IMR-90 (cell line): ENCODE data around the gene ERMN. TPM values are rescaled to one million over a fixed set of nuclear protein-coding genes. Genes with fewer than 3 reads are reported as not detected.

ENCODE experiments used
- ATAC-seq: fragments of 200-7000 bp; cut with Tn5 transposase; 2 replicates; pipeline ENCODE4 v1.9.1; 2020; ENCODE audit warnings: low read depth, mild to moderate bottlenecking, moderate library complexity
- BruUV-seq: library from RNA; stranded (reverse); fragments of 400-500 nt; replicated peaks from 2 replicates; lab custom pipeline; 2021; lab: Mats Ljungman, UMichigan
- CTCF ChIA-PET: fragments of 300-600 bp; formaldehyde crosslinking; extraction: SDS; loops from one replicate; lab custom pipeline; 2021; ENCODE audit warnings: antibody characterized with exemption; lab: Yijun Ruan, JAX
- POLR2A ChIA-PET: fragments of 300-600 bp; sonication (Branson Sonifier 250); formaldehyde crosslinking; loops from one replicate; lab custom pipeline; 2022; ENCODE audit warnings: antibody characterized with exemption; ENCODE audit not compliant: unreplicated experiment; lab: Charles Lee
- DNase-seq: peaks from one replicate; pipeline ENCODE4 v3.0.0; 2013
- H2AFZ ChIP-seq: replicated peaks from 2 replicates; pipeline ENCODE3; 2013; ENCODE audit warnings: low read length, mild to moderate bottlenecking; ENCODE audit not compliant: poor library complexity
- H2AK5ac ChIP-seq: 2 replicates; pipeline ENCODE4 v1.6.1; 2013; ENCODE audit warnings: low read depth, low read length, inconsistent platforms
- H2AK9ac ChIP-seq: replicated peaks from 2 replicates; pipeline ENCODE3; 2013; ENCODE audit warnings: mild to moderate bottlenecking, low read depth, low read length, moderate library complexity; ENCODE audit not compliant: poor library complexity
- H2BK120ac ChIP-seq: 2 replicates; pipeline ENCODE4 v1.6.1; 2013; ENCODE audit warnings: low read depth, low read length, inconsistent platforms
- H2BK15ac ChIP-seq: 3 replicates; pipeline ENCODE4 v1.6.1; 2013; ENCODE audit warnings: low read depth, low read length, inconsistent platforms
- H2BK20ac ChIP-seq: 2 replicates; pipeline ENCODE4 v1.6.1; 2013; ENCODE audit warnings: low read depth, mild to moderate bottlenecking, inconsistent platforms, low read length, moderate library complexity
- H2BK5ac ChIP-seq: 2 replicates; pipeline ENCODE4 v1.6.1; 2013; ENCODE audit warnings: mild to moderate bottlenecking, low read depth, low read length, inconsistent platforms; ENCODE audit not compliant: poor library complexity, severe bottlenecking
- H3K14ac ChIP-seq: replicated peaks from 2 replicates; pipeline ENCODE4 v1.6.1; 2013; ENCODE audit warnings: low read depth, low read length, inconsistent platforms
- H3K18ac ChIP-seq: 2 replicates; pipeline ENCODE4 v1.6.1; 2013; ENCODE audit warnings: low read depth, low read length, control low read depth
- H3K23ac ChIP-seq: 2 replicates; pipeline ENCODE4 v1.6.1; 2013; ENCODE audit warnings: low read depth, low read length, inconsistent platforms
- H3K27ac ChIP-seq: 2 replicates; pipeline ENCODE4 v1.5.1; 2013; ENCODE audit warnings: mild to moderate bottlenecking, control low read depth, low read length; ENCODE audit not compliant: insufficient read depth
- H3K27me3 ChIP-seq: 2 replicates; pipeline ENCODE4 v1.6.1; 2013; ENCODE audit warnings: low read length; ENCODE audit not compliant: control insufficient read depth, insufficient read depth
- H3K36me3 ChIP-seq: 2 replicates; pipeline ENCODE4 v1.6.1; 2013; ENCODE audit warnings: low read length, mixed read lengths; ENCODE audit not compliant: control insufficient read depth, insufficient read depth
- H3K4ac ChIP-seq: 2 replicates; pipeline ENCODE4 v1.6.1; 2013; ENCODE audit warnings: low read depth, low read length, inconsistent platforms
- H3K4me1 ChIP-seq: 2 replicates; pipeline ENCODE4 v1.6.1; 2013; ENCODE audit warnings: low read length, mixed read lengths; ENCODE audit not compliant: control insufficient read depth, insufficient read depth
- H3K4me2 ChIP-seq: 2 replicates; pipeline ENCODE4 v1.6.1; 2013; ENCODE audit warnings: low read depth, mild to moderate bottlenecking, control low read depth, low read length, moderate library complexity
- H3K4me3 ChIP-seq: 2 replicates; pipeline ENCODE4 v1.5.1; 2013; ENCODE audit warnings: low read depth, mild to moderate bottlenecking, control low read depth, low read length, moderate library complexity; ENCODE audit not compliant: insufficient read depth
- H3K56ac ChIP-seq: 2 replicates; pipeline ENCODE4 v1.6.1; 2013; ENCODE audit warnings: low read length, inconsistent platforms; ENCODE audit not compliant: insufficient read depth; ENCODE audit errors: extremely low read depth
- H3K79me1 ChIP-seq, 2 experiments: 2 replicates each; pipeline ENCODE4 v1.6.1; 2013; ENCODE audit warnings: low read length in 2 of 2, inconsistent platforms in 1 of 2, low read depth in 1 of 2
- H3K9ac ChIP-seq: 2 replicates; pipeline ENCODE4 v1.6.1; 2013; ENCODE audit warnings: low read depth, low read length, control low read depth
- H3K9me1 ChIP-seq: 2 replicates; pipeline ENCODE4 v1.6.1; 2013; ENCODE audit warnings: low read length, inconsistent platforms; ENCODE audit not compliant: insufficient read depth
- H3K9me3 ChIP-seq: 2 replicates; pipeline ENCODE4 v1.6.1; 2013; ENCODE audit warnings: low read length; ENCODE audit not compliant: control insufficient read depth, insufficient read depth
- H4K20me1 ChIP-seq: 2 replicates; pipeline ENCODE4 v1.6.1; 2013; ENCODE audit warnings: low read length, inconsistent platforms; ENCODE audit not compliant: insufficient read depth
- H4K5ac ChIP-seq: 2 replicates; pipeline ENCODE4 v1.6.1; 2013; ENCODE audit warnings: mild to moderate bottlenecking, low read depth, low read length, control low read depth
- H4K8ac ChIP-seq, 2 experiments: 2 replicates each; pipeline ENCODE4 v1.6.1; 2013; ENCODE audit warnings: low read depth in 2 of 2, low read length in 2 of 2, control low read depth in 1 of 2, inconsistent platforms in 1 of 2
- H4K91ac ChIP-seq: 2 replicates; pipeline ENCODE4 v1.6.1; 2013; ENCODE audit warnings: low read depth, low read length, inconsistent platforms; ENCODE audit not compliant: insufficient read depth
- BHLHE40 ChIP-seq: fragments of 150-350 bp; IDR thresholded peaks from 2 replicates; pipeline ENCODE4 v1.6.1; 2016; ENCODE audit warnings: mild to moderate bottlenecking, low read depth, low read length
- CHD1 ChIP-seq: IDR thresholded peaks from 2 replicates; pipeline ENCODE4 v1.6.1; 2012; ENCODE audit warnings: low read depth, low read length, improper control_type of control experiment
- NFE2L2 ChIP-seq: fragments of 150-350 bp; IDR thresholded peaks from 2 replicates; pipeline ENCODE4 v1.6.1; 2016; ENCODE audit warnings: low read depth, mild to moderate bottlenecking, low read length
- WGBS, 2 experiments: methylation state at CpG; one replicate each; pipeline versions ENCODE4 v1.1.5 to v1.1.7; 2013; ENCODE audit warnings: missing lambda C conversion rate in 2 of 2; ENCODE audit not compliant: insufficient read length in 1 of 2; ENCODE audit errors: extremely low coverage in 2 of 2; 5-methylcytosine and 5-hydroxymethylcytosine counted together
- dilution Hi-C: fragments of 300-500 bp; cut with HindIII; formaldehyde crosslinking; loops from one replicate; pipeline ENCODE4 v1.14.3; 2018; ENCODE audit warnings: low sequenced_read_pairs; ENCODE audit not compliant: unreplicated experiment
- in situ Hi-C: fragments of 300-500 bp; cut with MboI; formaldehyde crosslinking; loops from 3 replicates; pipeline ENCODE4 v1.14.3; 2019; ENCODE audit warnings: low sequenced_read_pairs, inconsistent platforms, mixed read lengths
- intact Hi-C: fragments of 100-400 bp; cut with micrococcal nuclease; formaldehyde crosslinking; loops from 2 replicates; pipeline ENCODE4 v1.10.0; 2022
- polyA plus RNA-seq, 3 experiments: library from polyadenylated mRNA; depleted of rRNA; stranded (reverse); fragments of >200 nt; gene quantifications; 2 replicates each; pipeline ENCODE4 v1.2.3, GENCODE V29; 2012; ENCODE audit warnings: low replicate concordance in 1 of 3
- total RNA-seq: library from RNA; depleted of rRNA; stranded (reverse); fragments of >200 nt; gene quantifications from 2 replicates; pipeline ENCODE4 v1.2.3, GENCODE V29; 2012
- TF ChIP-seq, protein P1 (sequence below): conservative IDR thresholded peaks from 2 replicates; pipeline ENCODE4 v1.5.1; 2012; ENCODE audit warnings: mild to moderate bottlenecking, low read depth, low read length, improper control_type of control experiment

The ERMN gene
- total and polyA plus RNA-seq, 2 of the 4 experiments (the other 2 are of a cell fraction) = not detected

DNA sequence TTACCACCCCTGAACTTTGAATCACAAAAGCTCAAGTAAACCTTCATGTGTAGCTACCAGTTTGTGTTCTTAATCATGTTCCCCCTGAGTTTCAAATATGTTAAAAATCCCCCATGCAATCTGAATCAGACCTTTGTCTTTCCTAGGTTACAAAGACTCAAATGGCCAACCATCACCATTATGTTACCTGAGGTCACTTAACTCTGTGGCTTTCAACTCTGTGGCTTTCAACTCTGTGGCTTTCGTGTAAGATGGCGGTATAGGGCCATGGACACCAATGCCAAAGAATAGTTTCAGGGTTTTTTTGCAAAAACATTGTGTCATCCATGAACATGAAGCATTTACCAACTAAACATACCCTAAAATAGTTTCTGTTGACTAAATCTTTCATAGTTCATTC, 6.7 kb downstream of the ERMN start:
- Histone ChIP-seq H2AK5ac (no peak overlapping the region), H3K27me3 (no peaks in the 10 kb centered on the region), H3K4me3 (no peak overlapping the region), H4K91ac (no peak overlapping the region), H3K23ac (no peak overlapping the region), H2BK20ac (no peak overlapping the region), H3K18ac (no peak overlapping the region), H3K4ac (no peak overlapping the region), H3K27ac (no peak overlapping the region), H3K9me1 (no peaks in the 10 kb centered on the region), H3K9ac (no peak overlapping the region), H4K8ac (no peak overlapping the region), H4K5ac (no peak overlapping the region), H3K14ac (no peak overlapping the region), H2BK5ac (no peak overlapping the region), H3K56ac (no peak overlapping the region), H3K9me3 (no peaks in the 10 kb centered on the region), H3K36me3 (no peaks in the 10 kb centered on the region), H2BK15ac (no peak overlapping the region), H2AFZ (no peak overlapping the region), H4K20me1 (no peaks in the 10 kb centered on the region), H3K4me2 (no peak overlapping the region), H2AK9ac (no peak overlapping the region), H3K79me1 (no peaks in the 10 kb centered on the region), H3K4me1 (no peaks in the 10 kb centered on the region), H2BK120ac (no peak overlapping the region)
- ATAC-seq = no peak
- no TSS peak for BruUV-seq
- dilution Hi-C loops (no loop called here), intact Hi-C loops (no loop called here), in situ Hi-C loops (no loop called here)
- 100% methylated on average over 1 of the region's 2 CpGs; no CpG with 5 or more reads in 1 of the 2 experiments for WGBS, 2 experiments
- ChIA-PET POLR2A (no interaction called here), CTCF (interaction anchor here (1.3 kb wide), 2 partner anchors 9 to 14 kb away, joined by 3 to 7 read pairs; no protein-coding TSS in a partner anchor)
- no peak for DNase-seq
- no peak for TF ChIP-seq CHD1
- TF ChIP-seq BHLHE40 = no peak
- TF ChIP-seq, protein P1, sequence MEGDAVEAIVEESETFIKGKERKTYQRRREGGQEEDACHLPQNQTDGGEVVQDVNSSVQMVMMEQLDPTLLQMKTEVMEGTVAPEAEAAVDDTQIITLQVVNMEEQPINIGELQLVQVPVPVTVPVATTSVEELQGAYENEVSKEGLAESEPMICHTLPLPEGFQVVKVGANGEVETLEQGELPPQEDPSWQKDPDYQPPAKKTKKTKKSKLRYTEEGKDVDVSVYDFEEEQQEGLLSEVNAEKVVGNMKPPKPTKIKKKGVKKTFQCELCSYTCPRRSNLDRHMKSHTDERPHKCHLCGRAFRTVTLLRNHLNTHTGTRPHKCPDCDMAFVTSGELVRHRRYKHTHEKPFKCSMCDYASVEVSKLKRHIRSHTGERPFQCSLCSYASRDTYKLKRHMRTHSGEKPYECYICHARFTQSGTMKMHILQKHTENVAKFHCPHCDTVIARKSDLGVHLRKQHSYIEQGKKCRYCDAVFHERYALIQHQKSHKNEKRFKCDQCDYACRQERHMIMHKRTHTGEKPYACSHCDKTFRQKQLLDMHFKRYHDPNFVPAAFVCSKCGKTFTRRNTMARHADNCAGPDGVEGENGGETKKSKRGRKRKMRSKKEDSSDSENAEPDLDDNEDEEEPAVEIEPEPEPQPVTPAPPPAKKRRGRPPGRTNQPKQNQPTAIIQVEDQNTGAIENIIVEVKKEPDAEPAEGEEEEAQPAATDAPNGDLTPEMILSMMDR = no peak
- no peak for TF ChIP-seq NFE2L2
